B cell (primary cell): ENCODE measurements around the gene ARSJ. TPM values are rescaled to one million over a fixed set of nuclear protein-coding genes. Genes with fewer than 3 reads are reported as not detected.

ENCODE experiments used
- ATAC-seq: fragments of 200-7000 bp; cut with Tn5 transposase; one replicate; pipeline ENCODE4 v1.10.0; 2021; ENCODE audit warnings: low read depth, mild to moderate bottlenecking, moderate number of reproducible peaks, moderate library complexity
- CTCF ChIA-PET: fragments of 350-600 bp; sonication (Branson Sonifier 250); formaldehyde crosslinking; loops from one replicate; lab custom pipeline; 2021; ENCODE audit warnings: antibody characterized with exemption, inconsistent platforms; lab: Charles Lee
- POLR2A ChIA-PET: fragments of 350-600 bp; sonication (Branson Sonifier 250); formaldehyde crosslinking; loops from one replicate; lab custom pipeline; 2021; ENCODE audit warnings: antibody characterized with exemption; lab: Charles Lee
- DNase-seq: peaks from one replicate; pipeline ENCODE4 v3.0.0; 2013
- H2AFZ ChIP-seq: 2 replicates; pipeline ENCODE4 v1.6.1; 2012; ENCODE audit warnings: mild to moderate bottlenecking, low read depth, low read length; ENCODE audit not compliant: insufficient read depth, poor library complexity, severe bottlenecking
- H3K27ac ChIP-seq, 2 donors: 1 replicate in 1 of 2; 2 replicates in 1 of 2; pipeline ENCODE4 v1.5.1; 2012 to 2013; ENCODE audit warnings: low read length in 2 of 2, mild to moderate bottlenecking in 2 of 2, moderate library complexity in 1 of 2
- H3K27me3 ChIP-seq, 4 experiments: fragments of 200-600 bp in 1 of 4; sonication (generic) in 1 of 4; replicated peaks in 1 of 4; 1 replicate in 2 of 4; 2 replicates in 2 of 4; pipeline versions ENCODE4 v1.6.1 to v1.7.0; 2013 to 2016; ENCODE audit warnings: low read length in 3 of 4, mild to moderate bottlenecking in 2 of 4, mixed read lengths in 1 of 4, moderate library complexity in 1 of 4; ENCODE audit not compliant: insufficient read depth in 4 of 4, control insufficient read depth in 3 of 4; ENCODE audit errors: control extremely low read depth in 1 of 4
- H3K36me3 ChIP-seq, 2 experiments: replicated peaks in 1 of 2; 1 replicate in 1 of 2; 2 replicates in 1 of 2; pipeline versions ENCODE4 v1.6.1 to v1.7.1; 2013; ENCODE audit warnings: low read length in 1 of 2; ENCODE audit not compliant: insufficient read depth in 2 of 2, control insufficient read depth in 1 of 2; ENCODE audit errors: control extremely low read depth in 1 of 2, extremely low read depth in 1 of 2
- H3K4me1 ChIP-seq, 2 donors: fragments of 200-600 bp in 1 of 2; sonication (generic) in 1 of 2; 1 replicate in 1 of 2; 2 replicates in 1 of 2; pipeline versions ENCODE4 v1.5.1 to v1.6.1; 2013 to 2017; ENCODE audit warnings: low read length in 2 of 2; ENCODE audit not compliant: control insufficient read depth in 2 of 2, insufficient read depth in 2 of 2
- H3K4me2 ChIP-seq: replicated peaks from 2 replicates; pipeline ENCODE3; 2012; ENCODE audit warnings: mild to moderate bottlenecking, low read depth, low read length; ENCODE audit not compliant: poor library complexity, severe bottlenecking
- H3K4me3 ChIP-seq, 5 experiments: fragments of 200-600 bp in 1 of 5; sonication (generic) in 1 of 5; 1 replicate in 3 of 5; 2 replicates in 2 of 5; pipeline versions ENCODE4 v1.5.1 to v1.7.0; 2011 to 2016; ENCODE audit warnings: low read length in 4 of 5, mild to moderate bottlenecking in 4 of 5, low read depth in 2 of 5, control low read depth in 1 of 5, moderate library complexity in 1 of 5; ENCODE audit not compliant: insufficient read depth in 1 of 5; ENCODE audit errors: control extremely low read depth in 1 of 5, extremely low read depth in 1 of 5
- H3K79me2 ChIP-seq: fragments of 200-600 bp; sonication (generic); one replicate; pipeline ENCODE4 v1.6.0; 2016; ENCODE audit warnings: low read length; ENCODE audit not compliant: control insufficient read depth, insufficient read depth
- H3K9ac ChIP-seq: fragments of 200-600 bp; sonication (generic); 2 replicates; pipeline ENCODE4 v1.6.1; 2017; ENCODE audit warnings: mild to moderate bottlenecking, low read length, moderate library complexity
- H3K9me3 ChIP-seq, 3 donors: one replicate each; pipeline versions ENCODE4 v1.6.1 to v1.7.1; 2013; ENCODE audit warnings: low read length in 2 of 3; ENCODE audit not compliant: control insufficient read depth in 2 of 3, insufficient read depth in 1 of 3; ENCODE audit errors: control extremely low read depth in 1 of 3
- H4K20me1 ChIP-seq: 2 replicates; pipeline ENCODE4 v1.6.0; 2012; ENCODE audit warnings: mild to moderate bottlenecking, low read length; ENCODE audit not compliant: insufficient read depth, control insufficient read depth, poor library complexity, severe bottlenecking
- H3K27ac Mint-ChIP-seq: one replicate; pipeline ENCODE4 v1.8.0; 2021; ENCODE audit warnings: mixed read lengths
- H3K27me3 Mint-ChIP-seq: one replicate; pipeline ENCODE4 v1.8.0; 2021; ENCODE audit warnings: mixed read lengths
- H3K4me1 Mint-ChIP-seq: one replicate; pipeline ENCODE4 v1.8.0; 2021; ENCODE audit warnings: mixed read lengths
- H3K4me3 Mint-ChIP-seq: one replicate; pipeline ENCODE4 v1.8.0; 2021; ENCODE audit warnings: mixed read lengths
- H3K9me3 Mint-ChIP-seq: one replicate; pipeline ENCODE4 v1.8.0; 2022; ENCODE audit warnings: mixed read lengths; ENCODE audit not compliant: insufficient read depth
- EZH2 ChIP-seq: IDR thresholded peaks from 2 replicates; pipeline ENCODE4 v1.6.1; 2012; ENCODE audit warnings: borderline replicate concordance, low read depth, mild to moderate bottlenecking, moderate library complexity, low read length; ENCODE audit not compliant: insufficient read depth, poor library complexity, severe bottlenecking
- WGBS: methylation state at CpG from one replicate; pipeline ENCODE4 v1.1.5; 2013; ENCODE audit warnings: missing lambda C conversion rate; ENCODE audit not compliant: insufficient coverage; 5-methylcytosine and 5-hydroxymethylcytosine counted together
- intact Hi-C: fragments of 100-400 bp; cut with micrococcal nuclease; formaldehyde crosslinking; loops from one replicate; pipeline ENCODE4 v1.10.0; 2022
- polyA plus RNA-seq: library from polyadenylated mRNA; depleted of rRNA; stranded (reverse); fragments of >200 nt; gene quantifications from 2 replicates; pipeline ENCODE4 v1.2.3, GENCODE V29; 2012
- total RNA-seq, 2 donors: library from RNA; stranded (reverse); fragments of 120-200 nt in 1 of 2; gene quantifications; 1 replicate in 1 of 2; 2 replicates in 1 of 2; pipeline versions ENCODE4 v1.2.3 to v1.2.4, GENCODE V29; 2013 to 2022
- TF ChIP-seq, protein P1 (sequence below): fragments of 200-600 bp; IDR thresholded peaks from one replicate; pipeline ENCODE4 v1.8.0; 2022; ENCODE audit warnings: antibody characterized with exemption, mild to moderate bottlenecking

Gene ARSJ
- total and polyA plus RNA-seq, 2 donors (not counting 1 experiment from before 2014, with no cell fraction given), result not detected

DNA sequence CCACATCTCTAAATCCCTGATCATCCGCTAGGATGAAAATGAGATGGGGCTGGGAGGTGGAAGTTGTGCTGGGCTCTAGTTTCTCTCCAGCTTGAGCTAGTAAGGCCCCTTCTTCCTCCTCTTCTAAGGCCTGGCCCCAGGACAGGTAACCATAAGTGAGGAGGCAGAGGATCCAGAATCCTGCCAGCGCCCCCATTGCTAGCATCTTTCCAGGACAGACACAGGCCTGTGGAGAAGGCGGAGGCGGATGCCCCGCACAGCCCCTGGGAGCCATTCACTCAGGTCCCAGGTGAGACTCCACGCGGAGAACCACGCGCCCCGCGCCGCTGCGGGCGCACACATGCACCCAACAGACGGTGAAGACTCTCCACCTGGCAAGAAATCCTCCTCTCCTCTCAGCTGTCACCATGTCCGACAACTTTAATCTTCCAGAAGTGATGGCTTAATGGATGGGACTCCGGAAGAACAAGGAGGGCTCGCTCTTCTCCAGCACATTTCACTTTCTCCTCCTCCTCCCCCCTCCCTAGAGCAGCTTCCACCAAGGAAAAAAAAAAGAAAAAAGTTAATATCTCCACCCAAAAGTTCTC lies 793 bp downstream of the ARSJ start:
- Histone ChIP-seq H2AFZ (no peak overlapping the region), H3K27me3 (peaks cover 0 to 28% (median 23%) of the 10 kb centered on the region in 4 experiments), H3K9me3 (peaks cover 0 to 3% (median 2%) of the 10 kb centered on the region in 3 donors), H3K27ac (no peak overlapping the region), H3K79me2 (no peaks in the 10 kb centered on the region), H3K36me3 (no peaks in the 10 kb centered on the region), H3K4me3 (no peak overlapping the region), H3K4me2 (peak overlapping the region; percentile 44), H4K20me1 (no peaks in the 10 kb centered on the region), H3K9ac (no peak overlapping the region), H3K4me1 (peaks cover 6 to 7% of the 10 kb centered on the region in 2 donors)
- intact Hi-C loops, result no loop called here
- ChIA-PET CTCF (no interaction called here), POLR2A (no interaction called here)
- Mint-ChIP-seq H3K4me3 (no peak overlapping the region), H3K9me3 (no peaks in the 10 kb centered on the region), H3K27ac (no peak overlapping the region), H3K4me1 (peaks cover 14% of the 10 kb centered on the region), H3K27me3 (peaks cover 52% of the 10 kb centered on the region)
- TF ChIP-seq, protein P1, sequence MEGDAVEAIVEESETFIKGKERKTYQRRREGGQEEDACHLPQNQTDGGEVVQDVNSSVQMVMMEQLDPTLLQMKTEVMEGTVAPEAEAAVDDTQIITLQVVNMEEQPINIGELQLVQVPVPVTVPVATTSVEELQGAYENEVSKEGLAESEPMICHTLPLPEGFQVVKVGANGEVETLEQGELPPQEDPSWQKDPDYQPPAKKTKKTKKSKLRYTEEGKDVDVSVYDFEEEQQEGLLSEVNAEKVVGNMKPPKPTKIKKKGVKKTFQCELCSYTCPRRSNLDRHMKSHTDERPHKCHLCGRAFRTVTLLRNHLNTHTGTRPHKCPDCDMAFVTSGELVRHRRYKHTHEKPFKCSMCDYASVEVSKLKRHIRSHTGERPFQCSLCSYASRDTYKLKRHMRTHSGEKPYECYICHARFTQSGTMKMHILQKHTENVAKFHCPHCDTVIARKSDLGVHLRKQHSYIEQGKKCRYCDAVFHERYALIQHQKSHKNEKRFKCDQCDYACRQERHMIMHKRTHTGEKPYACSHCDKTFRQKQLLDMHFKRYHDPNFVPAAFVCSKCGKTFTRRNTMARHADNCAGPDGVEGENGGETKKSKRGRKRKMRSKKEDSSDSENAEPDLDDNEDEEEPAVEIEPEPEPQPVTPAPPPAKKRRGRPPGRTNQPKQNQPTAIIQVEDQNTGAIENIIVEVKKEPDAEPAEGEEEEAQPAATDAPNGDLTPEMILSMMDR, result no peak
- TF ChIP-seq EZH2, result no peak
- DNase-seq, result no peak
- WGBS, result 84% methylated on average over 15 of the region's 18 CpGs
- ATAC-seq, result no peak

DNA sequence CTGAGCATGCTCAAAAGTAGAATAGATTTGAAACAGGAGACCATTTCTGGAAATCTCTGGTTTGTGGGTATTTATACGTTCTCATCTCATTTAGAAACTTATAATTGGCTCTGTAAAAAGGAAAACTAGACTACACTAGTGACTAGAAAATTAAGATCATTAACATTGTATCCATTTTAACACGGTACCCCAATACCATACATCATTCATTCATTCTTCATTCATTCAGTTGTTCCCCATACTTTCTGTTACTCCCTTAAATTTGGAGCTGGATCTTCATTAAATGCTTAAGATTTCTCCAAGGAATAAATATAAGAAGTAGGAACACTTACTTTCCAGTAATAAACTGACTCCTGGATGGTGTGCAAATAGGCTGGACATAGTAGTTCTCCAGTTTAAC lies 1.3 kb downstream of the ARSJ start:
- WGBS, result no CpG with 5 or more reads among the region's 2 CpGs
- no peak overlapping the region for H3K27ac Mint-ChIP-seq
- Histone ChIP-seq H2AFZ (no peak overlapping the region), H3K36me3 (no peaks in the 10 kb centered on the region), H3K4me1 (peaks cover 6 to 7% of the 10 kb centered on the region in 2 donors), H3K9ac (no peak overlapping the region), H3K9me3 (peaks cover 0 to 3% (median 2%) of the 10 kb centered on the region in 3 donors), H3K79me2 (no peaks in the 10 kb centered on the region), H3K4me2 (no peak overlapping the region), H4K20me1 (no peaks in the 10 kb centered on the region), H3K27ac (no peak overlapping the region), H3K27me3 (peaks cover 0 to 28% (median 22%) of the 10 kb centered on the region in 4 experiments), H3K4me3 (no peak overlapping the region)
- no peak for ATAC-seq
- no peaks in the 10 kb centered on the region for H3K9me3 Mint-ChIP-seq
- H3K4me1 Mint-ChIP-seq, result peaks cover 14% of the 10 kb centered on the region
- ChIA-PET CTCF (no interaction called here), POLR2A (no interaction called here)
- DNase-seq, result no peak
- no peak overlapping the region for H3K4me3 Mint-ChIP-seq
- intact Hi-C loops, result no loop called here
- peaks cover 52% of the 10 kb centered on the region for H3K27me3 Mint-ChIP-seq
- TF ChIP-seq, protein P1, result no peak
- TF ChIP-seq EZH2, result no peak
